K562 (cell line): ENCODE data around the gene TRIM38. TPM values are rescaled to one million over a fixed set of nuclear protein-coding genes. Genes with fewer than 3 reads are reported as not detected.

ENCODE experiments used
- BRD4 ChIP-seq: fragments of 200-600 bp; sonication (generic); IDR thresholded peaks from 2 replicates; pipeline ENCODE4 v1.6.1; 2017; ENCODE audit warnings: inconsistent platforms
- HDAC8 ChIP-seq: fragments of 450-650 bp; IDR thresholded peaks from 2 replicates; pipeline ENCODE4 v1.6.1; 2016; ENCODE audit warnings: mild to moderate bottlenecking, missing genetic modification characterization, moderate library complexity, missing compliant biosample characterization
- KAT8 ChIP-seq: fragments of 450-650 bp; IDR thresholded peaks from 2 replicates; pipeline ENCODE4 v1.6.1; 2016; ENCODE audit warnings: low read depth, mild to moderate bottlenecking
- MAFF ChIP-seq: IDR thresholded peaks from 2 replicates; pipeline ENCODE4 v1.6.1; 2012; ENCODE audit warnings: low read length, improper control_type of control experiment
- MNT ChIP-seq, 2 experiments: fragments of 450-650 bp; conservative IDR thresholded peaks; 2 replicates each; pipeline ENCODE4 v1.6.1; 2017; ENCODE audit warnings: mild to moderate bottlenecking in 2 of 2, moderate library complexity in 2 of 2
- MXD1 ChIP-seq: fragments of 250-450 bp; sonication (Bioruptor Pico); IDR thresholded peaks from 2 replicates; pipeline ENCODE4 v1.8.0; 2021; ENCODE audit warnings: borderline replicate concordance, mild to moderate bottlenecking, moderate library complexity; ENCODE audit not compliant: poor library complexity, severe bottlenecking
- NFIX ChIP-seq: fragments of 250-450 bp; sonication (Bioruptor Pico); IDR thresholded peaks from 2 replicates; pipeline ENCODE4 v1.4.0; 2020; ENCODE audit warnings: low read depth, mild to moderate bottlenecking, moderate library complexity
- NR2C1 ChIP-seq, 2 experiments: fragments of 450-650 bp; IDR thresholded peaks; 2 replicates each; pipeline ENCODE4 v1.6.1; 2017; ENCODE audit warnings: mild to moderate bottlenecking in 2 of 2, antibody characterized with exemption in 1 of 2, inconsistent platforms in 1 of 2, missing compliant biosample characterization in 1 of 2, missing genetic modification characterization in 1 of 2
- PTBP1 ChIP-seq: fragments of 200-400 bp; formaldehyde crosslinking; IDR thresholded peaks from 2 replicates; pipeline ENCODE4 v1.6.1; 2017; ENCODE audit warnings: low read depth, low read length
- SMAD4 ChIP-seq: fragments of 250-450 bp; sonication (Bioruptor Pico); conservative IDR thresholded peaks from 2 replicates; pipeline ENCODE4 v1.8.0; 2021; ENCODE audit warnings: inconsistent platforms, mild to moderate bottlenecking, moderate library complexity
- TCF7L2 ChIP-seq: fragments of 150-350 bp; IDR thresholded peaks from 2 replicates; pipeline ENCODE4 v1.6.1; 2016; ENCODE audit warnings: low read depth, mild to moderate bottlenecking, low read length, moderate library complexity
- ZNF175 ChIP-seq: fragments of 200-800 bp; sonication (Bioruptor generic); IDR thresholded peaks from 2 replicates; pipeline ENCODE4 v1.6.1; 2016; ENCODE audit warnings: low read depth, mild to moderate bottlenecking, missing genetic modification characterization, missing compliant biosample characterization
- ZNF23 ChIP-seq: fragments of 250-450 bp; sonication (Bioruptor Pico); IDR thresholded peaks from 2 replicates; pipeline ENCODE4 v1.4.0; 2020; ENCODE audit warnings: mild to moderate bottlenecking
- ZNF318 ChIP-seq, 2 experiments: fragments of 450-650 bp; IDR thresholded peaks; 2 replicates each; pipeline ENCODE4 v1.6.1; 2016; ENCODE audit warnings: mild to moderate bottlenecking in 2 of 2, borderline replicate concordance in 1 of 2, low read depth in 1 of 2, moderate library complexity in 1 of 2
- ZNF445 ChIP-seq: fragments of 250-450 bp; sonication (Bioruptor Pico); IDR thresholded peaks from 2 replicates; pipeline ENCODE4 v1.4.0; 2020; ENCODE audit warnings: low read depth, mild to moderate bottlenecking, moderate library complexity
- ZNF589 ChIP-seq: fragments of 200-800 bp; sonication (Bioruptor generic); IDR thresholded peaks from 2 replicates; pipeline ENCODE4 v1.6.1; 2016; ENCODE audit warnings: low read depth, missing genetic modification characterization, missing compliant biosample characterization
- polyA plus RNA-seq, 8 experiments: library from polyadenylated mRNA; depleted of rRNA in 4 of 8; stranded (reverse) in 5 of 8; unstranded in 3 of 8; fragments of >200 nt; fragmentation: Nextera tagmentation in 2 of 8; fragmentation: Illumina TruSeq in 1 of 8; extraction: Ambion mirVana in 2 of 8; extraction: Trizol in 1 of 8; gene quantifications; 2 replicates each; pipeline versions ENCODE4 v1.2.1 to v1.2.3, GENCODE V29; 2011 to 2014; ENCODE audit warnings: inconsistent platforms in 1 of 8, missing spikeins in 1 of 8
- total RNA-seq, 7 experiments: library from RNA; depleted of rRNA in 6 of 7; stranded (reverse); fragments of >200 nt in 6 of 7; fragmentation: Illumina TruSeq in 2 of 7; extraction: Trizol in 2 of 7; gene quantifications; 2 replicates each; pipeline versions ENCODE4 v1.2.1 to v1.2.3, GENCODE V29; 2011 to 2021; ENCODE audit warnings: low replicate concordance in 1 of 7

The TRIM38 gene
- total and polyA plus RNA-seq, 9 of the 15 experiments (the other 6 are each of a cell fraction or from before 2014, with no cell fraction given) = 1.7 to 6.7 (median 6.3) TPM

GRCh38 chr6:25951296-25952032 is 11.1 kb upstream of the TRIM38 start (continued):
- TF ChIP-seq ZNF318 (IDR thresholded peaks at IDR 0.05; ENCODE audit: borderline replicate concordance in 1 of 2, low read depth in 1 of 2) = no peak
- TF ChIP-seq MNT (conservative IDR thresholded peaks at IDR 0.05) = no peak
- TF ChIP-seq ZNF589 (CRISPR knock-in tag) = 0 out of 2 replicates have a peak, but pooled peaks have one; percentile 48
- TF ChIP-seq BRD4 = no peak
- peak; percentile 55; the same call in 1 of the 2 replicates for TF ChIP-seq ZNF175 (CRISPR knock-in tag)
- TF ChIP-seq HDAC8 (tag) = peak; percentile 52; the same call in 1 of the 2 replicates
- no peak for TF ChIP-seq MAFF
- TF ChIP-seq KAT8 = no peak
- TF ChIP-seq TCF7L2 = no peak
- no peak for TF ChIP-seq PTBP1
- TF ChIP-seq NFIX (CRISPR knock-in tag) = no peak
- TF ChIP-seq SMAD4 (CRISPR knock-in tag) = 0 out of 2 replicates have a peak, but pooled peaks have one; percentile 36
- TF ChIP-seq MXD1 (CRISPR knock-in tag) = no peak
- no peak for TF ChIP-seq NR2C1 (IDR thresholded peaks at IDR 0.05)
- TF ChIP-seq NR2C1 (tag; IDR thresholded peaks at IDR 0.05) = peak; percentile 74
- TF ChIP-seq ZNF23 = no peak
- no peak for TF ChIP-seq ZNF445 (CRISPR knock-in tag)
